ENCODE data around the gene IRF8. TPM values are rescaled to one million over a fixed set of nuclear protein-coding genes. Genes with fewer than 3 reads are reported as not detected.

IRF8 gene
- total and polyA plus RNA-seq, 2 of the 4 experiments (the other 2 are of a cell fraction), result not detected

GRCh38 chr16:85970016-85970733 is 71.2 kb downstream of the IRF8 start:
- Histone ChIP-seq H3K4me3 (ENCODE audit: insufficient read depth, low read depth, low read length) (no peak overlapping the region), H2AFZ (replicated peaks; ENCODE audit: low read length, poor library complexity) (no peak overlapping the region), H3K9me1 (ENCODE audit: insufficient read depth, low read length) (0 out of 2 replicates have a peak, but pooled peaks cover 2% of the 10 kb centered on the region), H3K27ac (ENCODE audit: insufficient read depth, low read length) (no peak overlapping the region), H4K8ac (ENCODE audit: low read depth in 2 of 2, low read length in 2 of 2) (no peak overlapping the region), H3K27me3 (ENCODE audit: control insufficient read depth, insufficient read depth, low read length) (peaks cover 35% of the 10 kb centered on the region), H2BK5ac (ENCODE audit: low read depth, low read length, poor library complexity, severe bottlenecking) (no peak overlapping the region), H2BK120ac (ENCODE audit: low read depth, low read length) (no peak overlapping the region), H2AK5ac (ENCODE audit: low read depth, low read length) (no peak overlapping the region), H3K14ac (replicated peaks; ENCODE audit: low read depth, low read length) (no peak overlapping the region), H3K9ac (ENCODE audit: low read depth, low read length) (no peak overlapping the region), H3K23ac (ENCODE audit: low read depth, low read length) (no peak overlapping the region), H3K79me1 (ENCODE audit: low read depth in 1 of 2, low read length in 2 of 2) (no peaks in the 10 kb centered on the region), H3K56ac (ENCODE audit: extremely low read depth, insufficient read depth, low read length) (no peak overlapping the region), H2AK9ac (replicated peaks; ENCODE audit: low read depth, low read length, poor library complexity) (no peak overlapping the region), H3K4ac (ENCODE audit: low read depth, low read length) (no peak overlapping the region), H3K36me3 (ENCODE audit: control insufficient read depth, insufficient read depth, low read length) (no peaks in the 10 kb centered on the region), H4K5ac (ENCODE audit: low read depth, low read length) (no peak overlapping the region), H2BK20ac (ENCODE audit: low read depth, low read length) (no peak overlapping the region), H3K18ac (ENCODE audit: low read depth, low read length) (no peak overlapping the region), H3K9me3 (ENCODE audit: control insufficient read depth, insufficient read depth, low read length) (peaks cover 10% of the 10 kb centered on the region; the same call in 1 of the 2 replicates), H4K20me1 (ENCODE audit: insufficient read depth, low read length) (no peaks in the 10 kb centered on the region), H2BK15ac (ENCODE audit: low read depth, low read length) (no peak overlapping the region), H3K4me1 (ENCODE audit: control insufficient read depth, insufficient read depth, low read length) (peaks cover 6% of the 10 kb centered on the region; the same call in 1 of the 2 replicates), H4K91ac (ENCODE audit: insufficient read depth, low read depth, low read length) (no peak overlapping the region), H3K4me2 (ENCODE audit: low read depth, low read length) (no peak overlapping the region)
- intact Hi-C loops (cut with micrococcal nuclease), result no loop called here
- TF ChIP-seq CHD1 (IDR thresholded peaks at IDR 0.05; ENCODE audit: low read depth, low read length), result no peak
- TF ChIP-seq CEBPB (IDR thresholded peaks at IDR 0.05; ENCODE audit: low read depth, low read length), result no peak
- no peak for TF ChIP-seq ELK1 (IDR thresholded peaks at IDR 0.05; ENCODE audit: borderline replicate concordance, low read depth, low read length)
- TF ChIP-seq MAZ (IDR thresholded peaks at IDR 0.05; ENCODE audit: borderline replicate concordance, low read depth, low read length), result no peak
- TF ChIP-seq RCOR1 (IDR thresholded peaks at IDR 0.05; ENCODE audit: insufficient replicate concordance, low read length), result no peak
- TF ChIP-seq POLR2A (IDR thresholded peaks at IDR 0.05; ENCODE audit: low read depth, low read length), result no peak
- no peak for TF ChIP-seq BHLHE40 (IDR thresholded peaks at IDR 0.05; ENCODE audit: low read depth, low read length)
- TF ChIP-seq FOS (IDR thresholded peaks at IDR 0.05; ENCODE audit: low read depth, low read length), result no peak
- TF ChIP-seq MXI1 (IDR thresholded peaks at IDR 0.05; ENCODE audit: borderline replicate concordance, low read depth, low read length), result no peak
- no peak for TF ChIP-seq RAD21 (IDR thresholded peaks at IDR 0.05; ENCODE audit: low read length)
- TF ChIP-seq USF2 (IDR thresholded peaks at IDR 0.05; ENCODE audit: low read depth, low read length), result no peak
- ATAC-seq (ENCODE audit: low read depth), result no peak
- ChIA-PET CTCF (no interaction called here), POLR2A (ENCODE audit: unreplicated experiment) (no interaction called here)
- dilution Hi-C loops (cut with HindIII; ENCODE audit: low sequenced_read_pairs, unreplicated experiment), result no loop called here
- no TSS peak for BruUV-seq (replicated peaks)
- no peak for DNase-seq
- in situ Hi-C loops (cut with MboI; ENCODE audit: low sequenced_read_pairs), result no loop called here
- WGBS, 2 experiments (ENCODE audit: extremely low coverage in 2 of 2, insufficient read length in 1 of 2), result 100% methylated on average over 1 of the region's 14 CpGs; no CpG with 5 or more reads in 1 of the 2 experiments
